Activated T-helper 17 cell treated with anti-CD3 and anti-CD28 coated beads, Interleukin-2, amount 50 U/mL, for 72 hours (primary cell): ENCODE measurements around the gene IL31RA. TPM values are rescaled to one million over a fixed set of nuclear protein-coding genes. Genes with fewer than 3 reads are reported as not detected.
A peak's percentile ranks its signal among the peaks of the same experiment; 100 is the strongest.
"Not testable (repeated sequence)": the region's sequence is repeated elsewhere in the genome, so short reads cannot be mapped to it uniquely, and the experiment has no call there.

Experiments used
- ATAC-seq: fragments of 150-1000 bp; cut with Tn5 transposase; replicated peaks from 2 replicates; pipeline ENCODE4 v1.10.0; 2021; ENCODE audit warnings: mild to moderate bottlenecking, moderate library complexity
- H3K27ac Mint-ChIP-seq: one replicate; pipeline ENCODE4 v1.8.0; 2022; ENCODE audit warnings: mixed read lengths
- H3K27me3 Mint-ChIP-seq: one replicate; pipeline ENCODE4 v1.8.0; 2022; ENCODE audit warnings: mixed read lengths
- H3K36me3 Mint-ChIP-seq: one replicate; pipeline ENCODE4 v1.8.0; 2022; ENCODE audit warnings: low read depth, mild to moderate bottlenecking, mixed read lengths
- H3K4me1 Mint-ChIP-seq: one replicate; pipeline ENCODE4 v1.8.0; 2022; ENCODE audit warnings: mixed read lengths
- H3K4me3 Mint-ChIP-seq: one replicate; pipeline ENCODE4 v1.8.0; 2022; ENCODE audit warnings: mild to moderate bottlenecking, mixed read lengths
- H3K9me3 Mint-ChIP-seq: one replicate; pipeline ENCODE4 v1.8.0; 2022; ENCODE audit warnings: mixed read lengths
- total RNA-seq, 2 donors: library from RNA; stranded (reverse); gene quantifications; one replicate each; pipeline ENCODE4 v1.2.3, GENCODE V29; 2022

IL31RA gene
- total RNA-seq, 2 donors from 2014 or later, result 0.37 TPM; not detected in 1

GRCh38 chr5:55933377-55934114, 82.4 kb downstream of the IL31RA start:
- Mint-ChIP-seq H3K36me3 (peaks cover 36% of the 10 kb centered on the region), H3K4me3 (no peak overlapping the region), H3K4me1 (no peaks in the 10 kb centered on the region), H3K27ac (no peak overlapping the region), H3K27me3 (no peaks in the 10 kb centered on the region), H3K9me3 (no peaks in the 10 kb centered on the region)
- no peak for ATAC-seq

- no peaks in the 10 kb centered on the region for H3K9me3 Mint-ChIP-seq
- no peaks in the 10 kb centered on the region for H3K4me1 Mint-ChIP-seq
- no peaks in the 10 kb centered on the region for H3K27me3 Mint-ChIP-seq
- H3K36me3 Mint-ChIP-seq, result peaks cover 42% of the 10 kb centered on the region
- no peak overlapping the region for H3K27ac Mint-ChIP-seq
- no peak for ATAC-seq
- no peak overlapping the region for H3K4me3 Mint-ChIP-seq
These were observed 83.0 kb downstream of the IL31RA start for GRCh38 chr5:55934115-55934613.

GRCh38 chr5:55934720-55935119, 83.6 kb downstream of the IL31RA start:
- no peak for ATAC-seq
- no peak overlapping the region for H3K4me3 Mint-ChIP-seq
- H3K27ac Mint-ChIP-seq, result no peak overlapping the region
- no peaks in the 10 kb centered on the region for H3K27me3 Mint-ChIP-seq
- no peaks in the 10 kb centered on the region for H3K9me3 Mint-ChIP-seq
- H3K36me3 Mint-ChIP-seq, result peaks cover 47% of the 10 kb centered on the region
- H3K4me1 Mint-ChIP-seq, result no peaks in the 10 kb centered on the region

DNA sequence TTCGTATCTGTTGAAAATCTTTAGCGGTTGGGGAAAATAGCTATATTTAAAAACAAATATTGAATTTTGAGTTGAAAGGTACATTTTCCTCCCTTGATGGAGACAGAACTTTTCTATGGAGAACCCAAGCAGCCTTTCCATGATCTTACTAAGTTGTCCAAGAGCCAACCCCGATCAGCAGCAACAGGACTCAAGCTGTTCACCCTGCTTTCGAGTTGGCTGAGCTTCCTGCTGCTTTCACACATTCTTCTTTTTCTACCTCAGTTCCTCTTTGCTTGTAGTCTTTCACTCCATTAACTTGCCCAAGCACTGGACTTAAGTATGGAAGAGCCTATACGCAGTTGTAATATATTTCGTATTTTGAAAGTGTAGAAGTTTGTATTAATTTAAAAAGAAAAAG, 84.2 kb downstream of the IL31RA start:
- H3K4me1 Mint-ChIP-seq, result no peaks in the 10 kb centered on the region
- no peak overlapping the region for H3K4me3 Mint-ChIP-seq
- H3K27me3 Mint-ChIP-seq, result no peaks in the 10 kb centered on the region
- no peaks in the 10 kb centered on the region for H3K9me3 Mint-ChIP-seq
- ATAC-seq, result no peak
- H3K36me3 Mint-ChIP-seq, result peaks cover 54% of the 10 kb centered on the region
- H3K27ac Mint-ChIP-seq, result peak overlapping the region; percentile 28

DNA sequence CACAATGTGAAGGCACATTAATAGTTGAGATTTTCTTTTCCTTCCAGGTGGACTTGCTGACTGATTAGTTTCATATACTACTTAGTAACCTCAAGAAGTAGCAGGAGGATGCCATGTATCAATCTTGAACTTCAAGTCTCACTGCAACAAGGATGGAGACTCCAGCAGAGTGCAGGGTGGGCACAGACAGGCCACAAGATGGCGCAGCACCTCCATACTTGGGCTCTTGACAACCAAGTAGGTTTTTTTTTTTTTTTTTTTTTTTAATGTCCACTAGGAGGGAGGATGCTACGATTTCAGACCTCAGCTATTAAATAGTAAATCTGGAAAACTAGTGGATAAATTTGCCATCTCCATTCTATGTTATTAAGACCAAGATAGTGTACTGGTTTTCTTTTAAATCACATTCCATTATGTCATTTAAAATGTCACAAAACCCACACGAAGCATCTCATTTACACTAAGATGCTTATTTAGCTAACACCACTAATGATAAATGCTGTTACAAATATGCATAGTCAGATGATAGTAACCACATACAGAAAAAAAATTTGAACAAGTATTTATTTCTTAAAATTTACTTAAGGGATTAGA, 85.0 kb downstream of the IL31RA start:
- Mint-ChIP-seq H3K36me3 (peaks cover 62% of the 10 kb centered on the region), H3K27ac (no peak overlapping the region), H3K4me3 (no peak overlapping the region), H3K9me3 (no peaks in the 10 kb centered on the region), H3K27me3 (no peaks in the 10 kb centered on the region), H3K4me1 (no peaks in the 10 kb centered on the region)
- ATAC-seq, result peak; percentile 84

DNA sequence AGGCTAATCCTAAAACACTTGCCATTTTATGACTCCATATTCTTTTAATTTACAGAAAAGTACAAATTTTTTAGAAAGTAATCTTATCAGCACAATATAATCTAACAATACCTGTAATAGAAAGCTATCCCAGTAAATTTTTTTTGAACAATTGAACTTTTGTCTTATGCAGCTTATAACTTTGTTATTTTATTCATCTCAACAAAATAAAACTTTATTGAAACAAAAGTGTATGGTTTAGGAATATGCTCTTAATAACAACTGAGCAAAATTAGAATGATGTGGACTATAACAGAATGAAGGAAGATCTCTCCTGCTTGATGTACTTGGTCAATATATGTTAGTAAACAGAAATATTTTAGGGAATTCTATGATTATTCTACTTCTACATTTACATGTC, 86.4 kb downstream of the IL31RA start:
- not testable (repeated sequence) for H3K4me1 Mint-ChIP-seq

DNA sequence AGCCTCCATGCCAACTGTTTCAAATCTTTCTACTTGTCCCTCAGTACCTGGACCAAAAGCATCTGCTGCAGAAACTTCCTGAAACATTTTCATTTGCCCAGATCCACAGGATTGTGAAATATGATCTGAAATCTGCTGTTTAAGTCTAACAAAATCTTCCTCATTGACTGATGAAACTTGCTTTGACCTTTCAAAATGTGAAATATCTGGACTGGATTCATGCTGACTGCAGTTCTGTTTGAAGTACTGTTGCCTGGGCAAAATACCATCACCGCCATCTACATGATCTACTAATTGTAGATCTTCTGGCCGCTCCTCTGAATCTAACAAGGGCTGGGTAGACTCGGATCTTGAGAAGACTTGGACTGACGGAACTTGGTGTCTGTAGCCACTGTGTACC, 90.0 kb downstream of the IL31RA start:
- not testable (repeated sequence) for H3K4me1 Mint-ChIP-seq, H3K27me3 Mint-ChIP-seq, H3K4me3 Mint-ChIP-seq, ATAC-seq, H3K27ac Mint-ChIP-seq, H3K9me3 Mint-ChIP-seq
- H3K36me3 Mint-ChIP-seq, result peaks cover 94% of the 10 kb centered on the region

More for the DNA sequence above, 86.4 kb downstream of the IL31RA start:
- Mint-ChIP-seq H3K27ac (peak overlapping the region; percentile 5), H3K36me3 (peaks cover 76% of the 10 kb centered on the region)
- not testable (repeated sequence) for H3K27me3 Mint-ChIP-seq, H3K4me3 Mint-ChIP-seq, H3K9me3 Mint-ChIP-seq, ATAC-seq

GRCh38 chr5:55959208-55959607, 108.1 kb downstream of the IL31RA start:
- ATAC-seq, result peak; percentile 72
- H3K27ac Mint-ChIP-seq, result peak overlapping the region; percentile 49
- H3K27me3 Mint-ChIP-seq, result no peaks in the 10 kb centered on the region
- H3K4me1 Mint-ChIP-seq, result peaks cover 5% of the 10 kb centered on the region
- no peaks in the 10 kb centered on the region for H3K9me3 Mint-ChIP-seq
- no peak overlapping the region for H3K4me3 Mint-ChIP-seq
- H3K36me3 Mint-ChIP-seq, result peaks cover 98% of the 10 kb centered on the region

DNA sequence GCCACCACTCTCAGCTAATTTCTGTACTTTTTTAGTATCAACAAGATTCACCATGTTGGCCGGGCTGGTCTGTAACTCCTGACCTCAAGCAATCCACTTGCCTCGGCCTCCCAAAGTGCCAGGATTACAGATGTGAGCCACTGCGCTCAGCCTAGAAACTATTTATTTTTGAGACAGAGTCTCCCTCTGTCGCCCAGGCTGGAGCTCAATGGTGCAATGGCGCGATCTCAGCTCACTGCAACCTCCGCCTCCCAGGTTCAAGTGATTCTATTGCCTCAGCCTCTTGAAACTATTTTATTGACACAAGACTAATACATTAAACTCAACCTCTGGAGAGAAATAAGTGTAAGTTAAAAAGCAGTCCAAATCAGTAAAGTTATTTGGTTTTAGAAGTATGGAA, 109.6 kb downstream of the IL31RA start:
- Mint-ChIP-seq H3K27ac (peak overlapping the region; percentile 46), H3K36me3 (peaks cover 98% of the 10 kb centered on the region), H3K4me3 (no peak overlapping the region), H3K4me1 (peaks cover 5% of the 10 kb centered on the region), H3K9me3 (no peaks in the 10 kb centered on the region), H3K27me3 (no peaks in the 10 kb centered on the region)
- no peak for ATAC-seq

DNA sequence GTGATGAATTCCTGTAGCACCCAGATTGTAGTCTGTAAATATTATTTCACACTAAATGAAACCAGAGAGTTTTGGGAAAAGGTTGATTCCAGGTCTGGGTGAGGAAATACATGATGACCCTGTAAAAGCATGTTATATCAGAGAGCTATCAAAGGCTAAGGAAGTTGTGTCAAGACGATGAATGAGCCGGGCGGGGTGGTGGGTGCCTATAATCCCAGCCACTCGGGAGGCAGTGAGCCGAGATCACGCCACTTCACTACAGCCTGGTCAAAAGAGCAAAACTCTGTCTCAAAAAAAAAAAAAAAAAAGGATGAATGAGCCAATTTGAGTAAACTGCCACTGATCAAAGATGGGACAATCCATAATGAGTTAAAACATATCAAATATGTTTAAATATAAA, 114.4 kb downstream of the IL31RA start:
- H3K4me3 Mint-ChIP-seq, result no peak overlapping the region
- peaks cover 16% of the 10 kb centered on the region for H3K4me1 Mint-ChIP-seq
- H3K27ac Mint-ChIP-seq, result no peak overlapping the region
- H3K27me3 Mint-ChIP-seq, result no peaks in the 10 kb centered on the region
- ATAC-seq, result no peak
- H3K9me3 Mint-ChIP-seq, result no peaks in the 10 kb centered on the region
- H3K36me3 Mint-ChIP-seq, result peaks cover 98% of the 10 kb centered on the region

DNA sequence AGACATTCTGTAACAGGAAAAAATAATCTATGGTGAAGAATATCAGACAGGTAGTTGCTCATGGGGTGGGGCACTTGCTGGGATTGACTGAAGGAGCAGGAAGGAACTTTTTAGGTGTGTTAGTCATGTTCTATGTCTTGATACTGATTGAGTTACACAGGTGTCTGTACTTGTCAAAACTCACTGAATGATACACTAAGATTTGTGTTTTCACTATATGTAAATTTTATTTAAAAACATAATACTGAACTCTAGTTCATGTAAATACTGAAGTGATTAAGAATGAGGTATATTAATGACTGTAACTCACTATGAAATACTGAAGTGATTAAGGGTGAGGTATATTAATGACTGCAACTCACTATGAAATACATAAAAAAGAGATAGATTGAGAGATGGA, 115.1 kb downstream of the IL31RA start:
- ATAC-seq, result peak; percentile 88
- Mint-ChIP-seq H3K36me3 (peaks cover 98% of the 10 kb centered on the region), H3K27me3 (no peaks in the 10 kb centered on the region)

DNA sequence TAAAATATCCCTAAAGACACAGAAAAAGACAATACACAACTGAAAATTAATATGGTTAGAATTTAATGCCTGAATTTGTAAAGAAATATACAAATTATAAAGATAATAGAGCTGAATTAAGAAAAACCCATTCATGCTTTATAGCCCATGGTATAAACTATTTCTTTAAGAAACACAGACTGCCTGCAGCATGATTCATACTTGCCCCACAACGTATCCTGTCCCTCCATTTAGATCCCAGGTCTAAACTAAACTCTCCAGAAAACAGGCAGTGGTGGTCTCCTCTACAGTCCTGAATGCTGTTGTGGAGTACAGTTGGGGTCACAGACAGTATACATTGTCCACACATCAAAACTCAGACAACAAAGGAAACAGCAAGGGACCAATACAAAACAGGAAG, 118.8 kb downstream of the IL31RA start:
- Mint-ChIP-seq H3K27ac (no peak overlapping the region), H3K36me3 (peaks cover 100% of the 10 kb centered on the region), H3K27me3 (no peaks in the 10 kb centered on the region), H3K4me3 (no peak overlapping the region), H3K4me1 (peaks cover 24% of the 10 kb centered on the region), H3K9me3 (no peaks in the 10 kb centered on the region)
- no peak for ATAC-seq

More for the DNA sequence above, 115.1 kb downstream of the IL31RA start:
- H3K27ac Mint-ChIP-seq, result peak overlapping the region; percentile 55
- H3K4me3 Mint-ChIP-seq, result no peak overlapping the region
- no peaks in the 10 kb centered on the region for H3K9me3 Mint-ChIP-seq
- peaks cover 21% of the 10 kb centered on the region for H3K4me1 Mint-ChIP-seq
